ENCODE results near the gene KCNN1.
A peak's percentile ranks its signal among the peaks of the same experiment; 100 is the strongest.
"Not testable (repeated sequence)": the region's sequence is repeated elsewhere in the genome, so short reads cannot be mapped to it uniquely, and the experiment has no call there.

Gene KCNN1

DNA sequence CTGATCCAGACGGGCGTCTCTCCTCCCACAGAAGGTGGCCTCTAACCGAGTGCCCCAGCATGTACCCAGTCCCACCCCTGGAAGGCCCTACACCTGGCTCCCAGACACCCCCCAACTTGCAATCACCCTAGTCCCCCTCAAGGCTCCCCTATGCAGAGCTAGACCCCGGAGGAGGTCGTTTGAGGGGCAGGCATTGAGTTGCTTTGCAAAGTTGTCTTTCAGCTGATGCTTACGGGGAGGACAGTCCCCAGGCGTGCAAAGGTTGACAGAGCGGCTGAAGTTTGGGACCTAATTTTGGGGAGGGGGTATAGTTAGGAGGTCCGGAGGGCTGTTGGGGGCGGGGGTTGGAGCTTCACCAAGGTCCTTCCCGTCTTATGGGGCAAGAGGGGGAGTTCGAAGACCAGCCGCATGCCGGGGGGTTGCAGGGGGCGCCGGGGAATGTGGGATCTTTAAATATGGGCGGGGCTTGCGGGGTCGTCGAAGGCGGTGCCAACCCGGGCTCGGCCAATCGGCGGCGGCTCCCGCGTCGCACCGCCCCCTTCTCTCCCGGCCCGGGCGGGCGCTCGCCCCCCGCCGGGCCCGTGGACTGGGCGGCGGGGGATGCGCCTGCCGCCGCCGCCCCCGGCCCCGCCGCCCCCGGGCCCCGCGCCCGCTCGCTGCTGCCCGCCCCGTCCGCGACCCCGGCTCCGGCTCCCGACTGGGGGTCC is at the start of gene KCNN1:
Gene KCNN1 (plus strand): TSS at position 558 of the 707 bp plus-strand sequence. CDS start 6,782 bp downstream, outside the sequence.
- no peak for DNase-seq

DNA sequence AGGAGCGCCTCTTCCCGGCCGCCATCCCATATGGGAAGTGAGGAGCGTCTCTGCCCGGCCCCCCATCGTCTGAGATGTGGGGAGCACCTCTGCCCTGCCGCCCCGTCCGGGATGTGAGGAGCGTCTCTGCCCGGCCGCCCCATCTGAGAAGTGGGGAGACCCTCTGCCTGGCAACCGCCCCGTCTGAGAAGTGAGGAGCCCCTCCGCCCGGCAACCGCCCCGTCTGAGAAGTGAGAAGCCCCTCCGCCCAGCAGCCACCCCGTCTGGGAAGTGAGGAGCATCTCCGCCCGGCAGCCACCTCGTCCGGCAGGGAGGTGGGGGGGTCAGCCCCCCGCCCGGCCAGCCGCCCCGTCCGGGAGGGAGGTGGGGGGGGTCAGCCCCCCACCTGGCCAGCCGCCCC is 48.8 kb upstream of the KCNN1 start:
- DNase-seq = not testable (repeated sequence)

DNA sequence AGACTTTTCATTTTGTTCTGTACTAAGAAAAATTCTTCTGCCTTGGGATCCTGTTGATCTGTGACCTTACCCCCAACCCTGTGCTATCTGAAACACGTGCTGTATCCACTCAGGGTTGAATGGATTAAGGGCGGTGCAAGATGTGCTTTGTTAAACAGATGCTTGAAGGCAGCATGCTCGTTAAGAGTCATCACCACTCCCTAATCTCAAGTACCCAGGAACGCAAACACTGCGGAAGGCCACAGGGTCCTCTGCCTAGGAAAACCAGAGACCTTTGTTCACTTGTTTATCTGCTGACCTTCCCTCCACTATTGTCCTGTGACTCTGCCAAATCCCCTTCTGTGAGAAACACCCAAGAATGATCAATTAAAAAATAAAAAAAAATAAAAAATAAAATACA is 47.8 kb upstream of the KCNN1 start:
- DNase-seq = not testable (repeated sequence)

DNA sequence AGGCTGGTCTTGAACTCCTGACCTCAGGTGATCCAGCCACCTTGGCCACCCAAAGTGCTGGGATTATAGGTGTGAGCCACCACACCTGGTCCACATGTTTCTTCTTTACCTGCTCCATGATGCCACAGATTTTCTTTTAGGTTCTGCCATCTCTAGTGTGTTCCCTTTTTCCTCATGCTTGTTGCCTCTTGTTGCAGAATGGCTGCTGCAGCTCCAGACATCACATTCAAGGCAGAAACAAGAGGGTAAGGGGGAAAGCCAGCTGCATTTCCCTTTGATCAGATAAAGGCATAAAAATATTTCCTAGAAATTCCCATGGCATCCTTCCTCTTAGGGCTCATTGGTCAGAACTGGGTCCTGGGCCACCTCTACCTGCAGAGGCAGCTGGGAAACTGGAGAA is 46.4 kb upstream of the KCNN1 start:
- no peak for DNase-seq

DNA sequence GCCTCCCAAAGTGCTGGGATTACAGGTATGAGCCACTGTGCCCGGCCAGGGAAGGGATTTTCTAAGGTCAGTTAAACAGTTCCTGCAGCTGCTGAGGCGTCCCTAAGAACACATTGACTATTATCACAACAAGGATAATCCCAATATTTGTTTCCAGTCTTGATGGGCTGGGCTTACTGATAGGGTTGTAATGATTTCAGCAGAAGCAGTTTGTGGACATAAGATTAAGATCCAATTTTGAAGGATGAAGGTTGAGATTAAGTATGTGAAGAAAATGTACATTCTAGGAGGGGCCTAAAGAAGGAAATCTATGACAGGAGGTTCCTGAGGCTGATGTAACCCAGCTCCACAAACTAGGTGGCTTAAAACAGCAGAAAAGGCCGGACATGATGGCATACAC is 44.8 kb upstream of the KCNN1 start:
- no peak for DNase-seq

DNA sequence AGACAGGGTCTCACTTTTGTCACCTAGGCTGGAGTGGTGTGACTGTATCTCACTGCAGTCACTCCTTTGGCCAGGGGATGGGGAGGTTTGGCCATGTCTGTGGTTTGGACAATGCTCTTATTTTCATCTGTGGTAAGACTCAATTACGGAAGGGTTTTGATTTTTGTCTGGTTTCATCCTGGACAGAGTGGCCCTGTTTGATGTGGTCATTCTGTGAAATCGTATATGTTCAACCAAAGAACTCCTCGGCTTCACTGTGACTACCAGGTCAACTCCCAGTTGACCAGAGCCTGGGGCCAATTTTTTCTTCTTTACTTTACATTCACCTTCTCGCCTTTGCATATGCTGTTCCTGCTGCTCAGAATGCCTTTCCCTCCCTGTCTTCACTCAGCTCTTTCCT is 40.9 kb upstream of the KCNN1 start:
- no peak for DNase-seq

DNA sequence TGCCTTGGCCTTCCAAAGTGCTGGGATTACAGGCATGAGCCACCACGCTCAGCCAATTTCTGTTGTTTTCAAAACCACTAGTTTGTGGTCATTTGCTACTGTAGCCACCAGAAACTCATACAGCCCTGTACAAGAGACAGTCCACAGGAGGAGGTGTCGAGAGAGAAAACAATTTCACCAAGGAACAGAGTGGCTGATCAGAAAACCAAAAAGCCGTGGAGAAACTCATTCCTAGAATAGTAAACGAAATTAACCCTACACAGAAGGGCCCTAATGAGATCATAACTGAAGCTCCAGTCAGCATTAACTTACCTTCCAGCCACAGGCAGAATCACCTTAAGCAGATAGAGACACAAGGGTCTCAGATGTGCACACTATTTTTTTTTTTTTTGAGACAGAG is 37.9 kb upstream of the KCNN1 start:
- DNase-seq = no peak

DNA sequence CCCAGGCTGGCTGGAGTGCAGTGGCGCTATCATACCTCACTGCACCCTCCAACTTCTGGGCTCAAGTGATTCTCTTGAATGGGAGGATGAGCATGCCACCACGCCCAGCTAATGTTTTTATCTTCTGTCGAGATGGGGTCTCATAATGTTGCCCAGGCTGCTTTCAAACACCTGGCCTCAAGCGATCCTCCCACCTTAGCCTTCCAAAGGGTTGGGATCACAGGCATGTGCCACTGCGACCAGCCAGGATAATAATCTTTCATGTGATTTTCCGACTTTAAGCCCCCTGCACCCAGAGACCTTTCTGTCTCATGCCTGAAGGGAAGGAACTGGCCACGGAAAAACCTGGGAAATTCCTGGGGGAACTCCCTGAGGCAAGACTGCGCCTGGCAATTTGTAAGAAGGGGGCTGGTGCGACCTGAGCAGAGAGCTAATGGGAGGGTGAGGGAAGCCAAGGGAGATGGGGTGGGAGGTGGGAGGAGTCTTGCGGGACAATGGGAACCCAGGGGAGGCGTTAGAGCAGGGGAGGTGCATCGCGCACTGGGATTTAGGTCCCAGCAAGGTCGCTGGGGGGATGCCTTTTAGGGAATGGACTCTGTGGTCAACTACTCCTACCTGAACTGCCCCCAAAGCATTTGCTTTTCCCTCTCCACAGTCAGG is 35.2 kb upstream of the KCNN1 start:
- DNase-seq = no peak

DNA sequence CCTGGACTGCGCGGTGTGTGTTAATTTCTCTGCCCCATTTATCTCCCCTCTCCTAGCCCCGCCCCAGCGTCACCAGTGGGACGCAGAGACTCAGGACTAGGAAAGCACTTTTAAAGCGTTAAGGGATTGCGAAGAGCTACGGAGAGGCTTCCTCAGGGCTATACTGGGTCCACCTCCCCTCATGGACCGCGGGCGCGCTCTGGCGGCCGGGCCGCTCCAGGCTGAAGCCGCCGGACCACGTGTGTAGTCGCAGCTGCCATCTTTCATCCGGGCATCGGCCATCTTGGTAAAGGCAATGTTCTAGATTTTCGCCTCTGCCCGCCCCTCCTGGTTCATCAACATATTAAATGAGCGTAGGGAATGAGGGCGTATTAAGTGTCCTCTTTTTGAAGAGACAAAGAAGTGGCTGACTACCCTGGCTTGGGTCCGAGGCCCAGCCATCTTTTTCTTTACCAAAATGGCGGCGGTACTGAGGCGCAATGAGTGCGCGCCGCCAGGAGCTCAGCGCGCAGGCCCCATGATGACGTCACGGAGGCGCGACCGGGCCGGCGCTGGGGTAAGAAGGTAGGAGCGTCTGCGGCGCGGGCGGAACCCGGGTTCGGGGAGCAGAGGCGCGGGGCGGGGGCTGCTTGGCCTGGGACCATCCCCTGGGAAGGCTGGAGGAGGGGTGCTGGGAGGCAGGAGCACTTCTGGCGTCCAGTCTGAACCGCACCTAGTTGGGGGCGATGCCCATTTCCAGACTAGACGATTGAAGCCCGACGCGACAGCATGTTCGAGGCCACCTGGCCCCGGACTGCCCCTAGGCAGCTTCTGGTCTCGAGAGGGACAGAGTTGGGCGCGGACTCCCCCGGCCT is 34.2 kb upstream of the KCNN1 start, which contains the start of gene CCDC124:
Gene CCDC124 (plus strand): TSS at position 531 of the 854 bp plus-strand sequence. CDS start 3,406 bp downstream, outside the sequence.
- DNase-seq = peak; percentile 95

DNA sequence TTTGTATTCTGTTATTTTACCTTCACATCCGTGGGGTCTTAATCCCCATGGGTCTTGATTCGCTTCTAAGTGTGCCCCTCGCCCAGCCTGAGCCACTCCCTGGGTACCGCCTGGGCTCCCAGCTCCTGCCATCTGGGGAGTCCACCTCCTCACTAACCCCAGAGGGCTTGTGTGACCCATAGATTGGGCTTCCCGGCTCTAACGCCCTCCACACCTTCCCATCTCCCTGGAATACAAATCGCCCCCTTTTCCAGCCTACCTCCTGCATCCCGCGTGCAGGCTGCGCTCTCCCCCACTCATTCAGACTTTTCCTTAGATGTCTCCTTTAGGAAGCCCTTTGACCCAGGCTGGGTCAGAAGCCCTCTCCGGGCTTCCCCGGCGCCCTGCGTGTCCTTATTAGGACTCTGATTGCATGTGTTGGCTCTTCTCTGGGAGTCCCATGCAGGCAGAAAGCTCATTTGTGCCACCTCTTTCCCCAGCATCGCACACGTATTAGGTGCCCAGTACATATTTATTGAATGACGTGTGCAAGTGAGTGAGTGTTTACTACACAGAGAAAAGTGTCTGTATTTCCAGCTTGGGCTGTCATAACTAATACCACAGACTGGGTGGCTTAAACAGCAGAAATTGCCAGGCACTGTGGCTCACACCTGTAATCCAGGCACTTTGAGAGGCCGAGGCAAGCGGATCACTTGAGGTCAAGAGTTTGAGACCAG is 33.3 kb upstream of the KCNN1 start:
- peak; percentile 36 for DNase-seq

DNA sequence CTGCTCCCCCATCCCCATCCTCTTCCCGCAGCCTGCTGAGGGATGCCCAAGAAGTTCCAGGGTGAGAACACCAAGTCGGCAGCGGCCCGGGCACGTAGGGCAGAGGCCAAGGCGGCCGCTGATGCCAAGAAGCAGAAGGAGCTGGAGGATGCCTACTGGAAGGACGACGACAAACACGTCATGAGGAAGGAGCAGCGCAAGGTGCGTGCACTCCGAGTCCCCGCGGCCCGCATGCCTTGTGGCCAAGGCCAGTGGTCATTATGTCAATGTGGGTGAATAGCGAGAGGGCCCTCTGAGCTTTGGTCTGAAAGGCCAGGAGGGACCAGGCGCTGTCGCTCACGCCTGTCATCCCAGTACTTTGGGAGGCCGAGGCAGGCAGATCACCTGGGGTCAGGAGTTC is 30.5 kb upstream of the KCNN1 start:
- DNase-seq = no peak

DNA sequence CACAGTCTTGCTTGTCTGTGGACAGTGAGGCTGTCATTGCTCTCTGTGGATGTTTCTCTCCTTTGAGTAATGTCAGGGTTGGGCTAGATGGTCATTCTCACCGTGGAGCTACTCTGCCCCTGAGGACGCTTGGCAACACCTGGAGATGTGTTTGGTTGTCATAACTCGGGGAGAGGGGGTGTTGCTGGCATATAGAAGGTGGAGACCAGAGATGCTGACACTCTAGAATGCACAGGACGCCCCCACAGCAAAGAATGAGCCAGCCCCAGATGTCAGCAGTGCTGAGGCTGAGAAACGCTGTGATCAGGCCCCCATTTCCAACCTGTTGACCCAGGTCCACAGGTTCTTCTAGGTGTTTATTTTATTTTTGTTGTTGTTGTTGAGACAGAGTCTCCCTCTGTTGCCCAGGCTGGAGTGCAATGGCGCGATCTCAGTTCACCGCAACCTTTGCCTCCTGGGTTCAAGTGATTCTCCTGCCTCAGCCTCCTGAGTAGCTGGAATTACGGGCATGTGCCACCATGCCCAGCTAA is 29.5 kb upstream of the KCNN1 start:
- no peak for DNase-seq

DNA sequence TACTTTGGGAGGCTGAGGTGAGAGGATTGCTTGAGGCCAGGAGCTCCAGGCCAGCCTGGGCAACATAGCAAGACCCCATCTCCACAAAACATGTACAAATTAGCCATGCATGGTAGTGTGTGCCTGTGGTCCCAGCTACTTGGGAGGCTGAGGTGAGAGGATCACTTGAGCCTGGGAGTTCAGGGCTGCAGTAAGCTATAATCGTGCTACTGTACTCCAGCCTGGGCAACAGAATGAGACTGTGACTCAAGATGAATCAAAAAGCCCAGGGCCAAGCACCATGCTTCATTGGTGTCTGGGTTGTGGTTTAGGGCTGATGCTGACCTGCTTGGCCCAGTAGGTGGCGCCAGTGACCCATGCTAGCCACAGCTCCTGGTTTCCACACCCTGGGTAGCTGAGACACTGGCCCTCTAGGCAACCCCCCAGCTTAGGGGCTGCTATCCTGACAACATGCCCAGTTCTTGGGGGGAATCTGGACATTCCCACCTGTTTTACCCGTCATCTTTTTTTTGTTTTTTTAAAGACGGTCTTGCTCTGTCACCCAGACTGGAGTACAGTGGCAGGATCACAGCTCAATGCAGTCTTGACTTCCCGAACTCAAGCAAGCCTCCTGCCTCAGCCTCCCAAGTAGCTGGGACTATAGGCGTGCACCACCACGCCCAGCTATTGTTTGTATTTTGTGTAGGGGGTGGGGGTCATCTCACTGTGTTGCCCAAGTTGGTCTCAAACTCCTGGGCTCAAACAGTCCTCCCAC is 28.6 kb upstream of the KCNN1 start:
- DNase-seq = peak; percentile 75

DNA sequence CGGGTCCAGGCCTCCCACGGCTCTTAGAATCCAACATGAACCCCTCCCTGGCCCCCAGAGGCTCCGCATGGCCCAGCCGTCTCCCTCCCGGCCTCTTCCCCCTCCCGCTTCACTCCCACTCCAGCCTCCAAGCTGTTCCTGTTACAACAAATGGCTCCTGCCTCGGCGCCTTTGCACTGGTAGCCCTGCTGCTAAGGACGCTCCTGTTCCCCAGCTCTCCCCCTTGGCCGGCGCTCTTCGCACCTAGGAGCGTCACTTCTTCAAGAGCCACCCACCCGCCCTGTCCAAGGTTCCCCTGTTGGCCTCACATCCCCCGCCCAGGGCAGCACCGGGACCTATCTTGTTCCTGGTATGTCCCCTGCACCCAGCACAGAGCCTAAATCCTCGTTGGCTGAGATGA is 24.7 kb upstream of the KCNN1 start:
- DNase-seq = no peak

DNA sequence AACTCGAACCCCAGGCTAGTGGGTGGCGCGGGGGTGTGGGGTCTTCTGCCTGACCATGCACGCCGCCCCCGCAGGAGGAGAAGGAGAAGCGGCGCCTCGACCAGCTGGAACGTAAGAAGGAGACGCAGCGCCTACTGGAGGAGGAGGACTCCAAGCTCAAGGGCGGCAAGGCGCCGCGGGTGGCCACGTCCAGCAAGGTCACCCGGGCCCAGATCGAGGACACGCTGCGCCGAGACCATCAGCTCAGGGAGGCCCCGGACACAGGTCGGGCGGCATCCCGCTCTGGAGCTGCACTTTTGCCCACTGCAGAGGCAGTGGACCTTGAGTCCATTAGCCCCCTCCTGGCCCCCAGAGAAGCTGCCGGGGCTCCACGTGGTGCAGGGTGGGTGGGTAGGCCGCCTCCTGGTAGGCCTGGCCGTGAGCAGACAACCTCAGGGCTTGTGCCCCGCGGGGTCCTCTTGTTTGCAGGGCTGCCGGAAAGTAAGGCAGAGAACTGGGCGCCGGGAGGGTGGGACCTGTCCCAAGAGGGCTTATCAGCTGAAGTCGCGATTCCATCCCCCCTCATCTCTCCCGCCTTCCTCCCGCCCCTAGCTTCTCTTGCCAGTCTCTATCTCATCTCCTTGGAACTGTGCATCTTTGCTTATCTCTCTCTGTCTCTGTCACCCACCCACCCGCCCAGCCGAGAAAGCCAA is 24.2 kb upstream of the KCNN1 start:
- DNase-seq = no peak

DNA sequence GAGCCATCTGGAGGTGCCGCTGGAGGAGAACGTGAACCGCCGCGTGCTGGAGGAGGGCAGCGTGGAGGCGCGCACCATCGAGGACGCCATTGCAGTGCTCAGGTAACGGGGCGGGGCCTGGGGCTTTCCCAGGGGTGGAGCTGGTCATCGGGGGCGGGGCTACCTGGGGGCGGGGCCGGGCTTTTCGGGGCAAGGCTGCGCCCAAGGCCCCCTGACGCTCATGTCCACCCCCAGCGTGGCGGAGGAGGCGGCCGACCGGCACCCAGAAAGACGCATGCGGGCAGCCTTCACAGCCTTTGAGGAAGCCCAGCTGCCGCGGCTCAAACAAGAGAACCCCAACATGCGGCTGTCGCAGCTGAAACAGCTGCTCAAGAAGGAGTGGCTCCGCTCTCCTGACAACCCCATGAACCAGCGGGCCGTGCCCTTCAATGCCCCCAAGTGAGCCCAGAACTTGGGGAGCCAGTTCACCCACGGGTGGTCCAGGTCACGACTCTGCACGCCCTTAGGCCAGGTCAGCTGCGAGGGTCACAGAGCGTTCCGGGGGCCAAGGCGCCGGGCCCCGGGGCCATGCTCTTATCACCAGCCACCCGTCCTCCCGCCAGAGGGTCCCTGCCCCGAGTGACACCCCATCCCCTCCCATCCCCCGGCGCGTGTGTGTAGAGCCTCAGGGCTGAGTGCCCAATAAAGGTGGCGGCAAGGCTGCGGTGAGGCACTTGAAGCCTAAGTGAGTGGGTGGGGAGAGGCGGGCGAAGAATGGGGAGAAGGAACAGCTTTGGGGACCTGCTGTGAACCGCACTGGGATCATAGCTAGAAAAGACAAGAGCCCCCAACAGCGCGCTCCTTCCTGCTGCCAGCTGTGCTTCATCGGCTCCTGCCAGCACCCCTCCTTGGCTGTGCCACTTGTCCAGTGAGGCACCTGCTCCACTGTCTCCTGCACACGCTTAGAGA is 23.4 kb upstream of the KCNN1 start:
- DNase-seq = no peak

DNA sequence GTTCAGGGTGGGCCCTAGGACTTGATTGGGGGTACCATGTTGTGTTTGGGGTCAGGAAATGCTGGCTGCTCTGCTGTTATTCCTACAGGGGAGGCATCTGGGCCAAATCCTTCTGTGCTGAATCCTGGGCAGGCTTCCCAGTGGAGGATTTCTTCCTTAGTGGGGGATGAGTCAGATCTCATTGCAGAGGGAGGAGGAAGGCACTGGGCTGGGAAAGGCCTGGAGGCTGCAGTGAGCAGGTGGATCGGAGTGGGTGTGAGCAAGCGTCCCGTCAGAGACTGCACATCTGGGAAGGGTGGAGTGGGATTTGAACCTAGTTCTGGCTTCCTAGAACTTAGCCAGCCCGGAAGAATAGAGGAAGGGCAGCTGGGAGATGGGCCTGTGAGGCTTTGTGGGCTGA is 22.6 kb upstream of the KCNN1 start:
- no peak for DNase-seq

DNA sequence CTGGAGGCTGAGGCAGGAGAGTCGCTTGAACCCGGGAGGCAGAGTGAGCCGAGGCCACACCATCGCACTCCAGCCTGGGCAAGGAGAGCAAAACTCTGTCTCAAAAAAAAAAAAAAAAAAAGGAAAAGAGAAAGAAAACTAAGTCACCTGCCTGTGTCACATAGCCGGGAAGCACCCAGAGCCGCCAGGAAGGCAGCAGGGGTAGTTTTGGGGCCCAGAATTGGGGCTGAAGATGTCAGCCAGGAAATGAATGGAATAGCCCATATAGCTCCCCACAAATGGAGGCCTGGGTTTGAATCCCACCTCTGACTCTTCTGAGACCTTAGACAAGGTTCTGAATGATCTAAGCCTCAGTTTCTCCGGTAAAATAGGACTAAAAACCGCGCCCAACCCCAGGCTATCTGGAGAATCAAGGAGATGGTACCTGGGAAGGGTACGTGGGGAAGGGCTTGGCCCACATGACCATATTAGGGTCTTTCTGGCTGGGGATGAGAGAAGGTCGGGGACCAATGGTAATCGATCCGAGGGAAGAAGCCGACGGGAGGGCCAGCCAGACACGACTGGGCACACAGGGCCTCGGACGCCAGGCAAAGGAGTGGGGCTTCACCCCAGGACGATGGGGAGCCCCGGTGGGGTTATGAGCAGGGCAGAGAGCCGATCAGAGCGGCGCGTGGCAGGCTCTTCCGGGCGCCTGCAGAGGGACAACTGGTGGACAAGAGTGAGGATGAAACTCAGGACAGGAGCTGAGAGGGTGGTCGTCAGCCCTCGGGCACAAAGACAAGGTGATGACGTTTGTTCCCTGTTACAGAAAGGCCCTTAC is 19.7 kb upstream of the KCNN1 start:
- DNase-seq = no peak
